HUES48 (cell line): Measurements from ENCODE around the gene TRAF6.

Source experiments
- H3K27ac ChIP-seq: one replicate; pipeline ENCODE4 v1.7.0; 2013; ENCODE audit warnings: low read depth, low read length, inconsistent platforms
- H3K27me3 ChIP-seq: 2 replicates; pipeline ENCODE4 v1.6.1; 2013; ENCODE audit warnings: mild to moderate bottlenecking, low read length; ENCODE audit not compliant: control insufficient read depth, insufficient read depth
- H3K36me3 ChIP-seq: 2 replicates; pipeline ENCODE4 v1.6.1; 2013; ENCODE audit warnings: low read length; ENCODE audit not compliant: control insufficient read depth, insufficient read depth
- H3K4me1 ChIP-seq: 2 replicates; pipeline ENCODE4 v1.6.1; 2013; ENCODE audit warnings: mild to moderate bottlenecking, low read length; ENCODE audit not compliant: control insufficient read depth, insufficient read depth
- H3K4me3 ChIP-seq: 2 replicates; pipeline ENCODE4 v1.5.1; 2013; ENCODE audit warnings: mild to moderate bottlenecking, low read depth, low read length
- H3K9ac ChIP-seq: 2 replicates; pipeline ENCODE4 v1.6.1; 2013; ENCODE audit warnings: mild to moderate bottlenecking, low read depth, low read length, moderate library complexity
- H3K9me3 ChIP-seq: 2 replicates; pipeline ENCODE4 v1.6.1; 2013; ENCODE audit warnings: low read length; ENCODE audit not compliant: control insufficient read depth, insufficient read depth

Gene TRAF6

GRCh38 chr11:36458129-36458915 is 51.8 kb downstream of the TRAF6 start:
- Histone ChIP-seq H3K4me3 (no peak overlapping the region), H3K9ac (no peak overlapping the region), H3K4me1 (peaks cover 21% of the 10 kb centered on the region), H3K27ac (no peak overlapping the region), H3K9me3 (no peaks in the 10 kb centered on the region), H3K27me3 (no peaks in the 10 kb centered on the region), H3K36me3 (no peaks in the 10 kb centered on the region)

- Histone ChIP-seq H3K27ac (peak overlapping the region; percentile 89), H3K9me3 (no peaks in the 10 kb centered on the region), H3K4me1 (peaks cover 21% of the 10 kb centered on the region), H3K9ac (no peak overlapping the region), H3K36me3 (no peaks in the 10 kb centered on the region; the same call in 1 of the 2 replicates), H3K4me3 (no peak overlapping the region), H3K27me3 (no peaks in the 10 kb centered on the region)
Measured at GRCh38 chr11:36456156-36456555, 53.9 kb downstream of the TRAF6 start.

- Histone ChIP-seq H3K36me3 (no peaks in the 10 kb centered on the region; the same call in 1 of the 2 replicates), H3K9ac (no peak overlapping the region), H3K27me3 (no peaks in the 10 kb centered on the region), H3K4me3 (no peak overlapping the region), H3K27ac (peak overlapping the region; percentile 89), H3K9me3 (no peaks in the 10 kb centered on the region), H3K4me1 (peaks cover 21% of the 10 kb centered on the region)
Measured at GRCh38 chr11:36455658-36456111, 54.4 kb downstream of the TRAF6 start.

- Histone ChIP-seq H3K4me3 (no peak overlapping the region), H3K27me3 (no peaks in the 10 kb centered on the region), H3K36me3 (no peaks in the 10 kb centered on the region; the same call in 1 of the 2 replicates), H3K9ac (no peak overlapping the region), H3K4me1 (peaks cover 21% of the 10 kb centered on the region), H3K9me3 (no peaks in the 10 kb centered on the region), H3K27ac (peak overlapping the region; percentile 89)
Measured at GRCh38 chr11:36454941-36455631, 55.0 kb downstream of the TRAF6 start.

- peak overlapping the region; percentile 89 for H3K27ac ChIP-seq
- H3K9ac ChIP-seq, result no peak overlapping the region
- no peaks in the 10 kb centered on the region; the same call in 1 of the 2 replicates for H3K36me3 ChIP-seq
- H3K9me3 ChIP-seq, result no peaks in the 10 kb centered on the region
- no peak overlapping the region for H3K4me3 ChIP-seq
- H3K27me3 ChIP-seq, result no peaks in the 10 kb centered on the region
- H3K4me1 ChIP-seq, result peaks cover 21% of the 10 kb centered on the region
Measured at GRCh38 chr11:36454551-36454940, 55.5 kb downstream of the TRAF6 start.

- H3K27me3 ChIP-seq, result no peaks in the 10 kb centered on the region
- H3K4me1 ChIP-seq, result peaks cover 21% of the 10 kb centered on the region
- H3K4me3 ChIP-seq, result no peak overlapping the region
- H3K9me3 ChIP-seq, result no peaks in the 10 kb centered on the region
- peak overlapping the region; percentile 89 for H3K27ac ChIP-seq
- no peak overlapping the region for H3K9ac ChIP-seq
- peaks cover under 1% of the 10 kb centered on the region; the same call in 1 of the 2 replicates for H3K36me3 ChIP-seq
Measured at GRCh38 chr11:36453678-36454077, 56.4 kb downstream of the TRAF6 start.

- H3K4me3 ChIP-seq, result no peak overlapping the region
- no peaks in the 10 kb centered on the region for H3K9me3 ChIP-seq
- peaks cover 4% of the 10 kb centered on the region; the same call in 1 of the 2 replicates for H3K36me3 ChIP-seq
- no peak overlapping the region for H3K27ac ChIP-seq
- H3K27me3 ChIP-seq, result no peaks in the 10 kb centered on the region
- H3K4me1 ChIP-seq, result peaks cover 21% of the 10 kb centered on the region
- no peak overlapping the region for H3K9ac ChIP-seq
Measured at GRCh38 chr11:36452961-36453360, 57.1 kb downstream of the TRAF6 start.

GRCh38 chr11:36452236-36452940 is 57.7 kb downstream of the TRAF6 start:
- H3K27ac ChIP-seq, result no peak overlapping the region

GRCh38 chr11:36451681-36452080 is 58.4 kb downstream of the TRAF6 start:
- Histone ChIP-seq H3K27ac (no peak overlapping the region), H3K4me3 (no peak overlapping the region), H3K9ac (no peak overlapping the region), H3K27me3 (no peaks in the 10 kb centered on the region), H3K36me3 (peaks cover 4% of the 10 kb centered on the region; the same call in 1 of the 2 replicates), H3K9me3 (no peaks in the 10 kb centered on the region), H3K4me1 (peaks cover 21% of the 10 kb centered on the region)

More at GRCh38 chr11:36452236-36452940, 57.7 kb downstream of the TRAF6 start:
- peaks cover 4% of the 10 kb centered on the region; the same call in 1 of the 2 replicates for H3K36me3 ChIP-seq
- no peak overlapping the region for H3K9ac ChIP-seq
- no peak overlapping the region for H3K4me3 ChIP-seq
- H3K9me3 ChIP-seq, result no peaks in the 10 kb centered on the region
- no peaks in the 10 kb centered on the region for H3K27me3 ChIP-seq
- peaks cover 21% of the 10 kb centered on the region for H3K4me1 ChIP-seq

- no peaks in the 10 kb centered on the region for H3K27me3 ChIP-seq
Measured at GRCh38 chr11:36451045-36451444, 59.0 kb downstream of the TRAF6 start.

More at GRCh38 chr11:36451045-36451444, 59.0 kb downstream of the TRAF6 start:
- peaks cover 4% of the 10 kb centered on the region; the same call in 1 of the 2 replicates for H3K36me3 ChIP-seq
- no peak overlapping the region for H3K27ac ChIP-seq
- peaks cover 20% of the 10 kb centered on the region for H3K4me1 ChIP-seq
- H3K9ac ChIP-seq, result no peak overlapping the region
- no peak overlapping the region for H3K4me3 ChIP-seq
- H3K9me3 ChIP-seq, result no peaks in the 10 kb centered on the region
